Ishikawa (cell line): ENCODE results near the gene TRPM2.

Experiments
- CEBPB ChIP-seq: IDR thresholded peaks from 2 replicates; pipeline ENCODE4 v1.6.1; 2012
- CREB1 ChIP-seq: IDR thresholded peaks from 2 replicates; pipeline ENCODE4 v1.6.1; 2012; ENCODE audit warnings: low read depth
- EGR1 ChIP-seq: IDR thresholded peaks from 2 replicates; pipeline ENCODE4 v1.6.1; 2012
- EP300 ChIP-seq: IDR thresholded peaks from 2 replicates; pipeline ENCODE4 v1.6.1; 2012; ENCODE audit warnings: borderline replicate concordance
- FOXM1 ChIP-seq: IDR thresholded peaks from 2 replicates; pipeline ENCODE4 v1.6.1; 2012; ENCODE audit warnings: low read depth, borderline replicate concordance
- NFIC ChIP-seq: IDR thresholded peaks from 2 replicates; pipeline ENCODE4 v1.6.1; 2012
- RAD21 ChIP-seq: IDR thresholded peaks from 2 replicates; pipeline ENCODE4 v1.6.1; 2012; ENCODE audit warnings: low read depth
- TAF1 ChIP-seq: IDR thresholded peaks from 2 replicates; pipeline ENCODE4 v1.6.1; 2012; ENCODE audit warnings: low read depth, mild to moderate bottlenecking
- TCF12 ChIP-seq: IDR thresholded peaks from 2 replicates; pipeline ENCODE4 v1.6.1; 2012; ENCODE audit warnings: low read depth
- TEAD4 ChIP-seq: IDR thresholded peaks from 2 replicates; pipeline ENCODE4 v1.6.1; 2012
- YY1 ChIP-seq: IDR thresholded peaks from 2 replicates; pipeline ENCODE4 v1.6.1; 2012; ENCODE audit warnings: low read depth
- ZBTB7A ChIP-seq: IDR thresholded peaks from 2 replicates; pipeline ENCODE4 v1.6.1; 2012; ENCODE audit warnings: low read depth
- TF ChIP-seq, protein P1 (sequence below): IDR thresholded peaks from 2 replicates; pipeline ENCODE4 v1.6.1; 2012
- TF ChIP-seq, protein P2 (sequence below): IDR thresholded peaks from 2 replicates; pipeline ENCODE4 v1.6.1; 2012
- TF ChIP-seq, protein P3 (sequence below): IDR thresholded peaks from 2 replicates; pipeline ENCODE4 v1.6.1; 2012; ENCODE audit warnings: low read depth, mild to moderate bottlenecking

The TRPM2 gene

DNA sequence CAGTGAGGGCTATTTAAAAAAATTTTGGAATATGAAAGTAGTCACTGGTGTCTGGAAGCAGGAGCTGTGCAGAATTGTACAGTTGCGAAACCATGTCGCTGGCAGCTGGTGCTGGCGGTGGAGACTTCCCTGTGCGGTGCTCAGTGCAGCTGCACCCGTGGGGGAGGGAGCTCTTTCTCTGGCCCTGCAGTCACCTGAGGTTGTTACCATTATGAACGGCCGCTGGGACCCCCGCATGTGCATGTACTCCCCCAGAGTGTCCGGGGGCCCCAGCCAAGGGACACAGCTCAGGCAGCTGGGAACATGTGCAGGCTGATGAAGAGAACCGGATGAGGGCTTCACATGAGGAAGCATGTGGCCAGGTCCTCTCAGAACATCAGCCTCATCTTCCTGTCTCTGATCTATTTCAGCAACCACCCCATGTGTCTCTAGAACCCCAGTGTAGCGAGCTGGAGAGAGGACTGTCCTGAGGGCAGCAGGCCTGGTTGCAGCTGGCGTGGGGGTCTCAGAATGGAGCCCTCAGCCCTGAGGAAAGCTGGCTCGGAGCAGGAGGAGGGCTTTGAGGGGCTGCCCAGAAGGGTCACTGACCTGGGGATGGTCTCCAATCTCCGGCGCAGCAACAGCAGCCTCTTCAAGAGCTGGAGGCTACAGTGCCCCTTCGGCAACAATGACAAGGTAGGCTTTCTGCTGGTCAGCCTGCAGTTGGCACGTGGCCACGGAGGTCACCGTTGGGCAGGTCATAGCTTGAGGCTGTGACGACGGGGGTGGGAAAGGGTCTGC, at the start of gene TRPM2:
TRPM2 (plus strand) TSS at position 431 of the 780 bp plus-strand sequence; CDS start at position 511, 80 bp downstream.
- TF ChIP-seq CEBPB (peak; percentile 45; the same call in 1 of the 2 replicates), TEAD4 (no peak)

- no peak for TF ChIP-seq ZBTB7A
- TF ChIP-seq, protein P1, sequence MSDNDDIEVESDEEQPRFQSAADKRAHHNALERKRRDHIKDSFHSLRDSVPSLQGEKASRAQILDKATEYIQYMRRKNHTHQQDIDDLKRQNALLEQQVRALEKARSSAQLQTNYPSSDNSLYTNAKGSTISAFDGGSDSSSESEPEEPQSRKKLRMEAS, result no peak
- TF ChIP-seq NFIC, result no peak
- TF ChIP-seq YY1, result no peak
Measured at GRCh38 chr21:44304011-44304616, 49.3 kb upstream of the TRPM2 start.

DNA sequence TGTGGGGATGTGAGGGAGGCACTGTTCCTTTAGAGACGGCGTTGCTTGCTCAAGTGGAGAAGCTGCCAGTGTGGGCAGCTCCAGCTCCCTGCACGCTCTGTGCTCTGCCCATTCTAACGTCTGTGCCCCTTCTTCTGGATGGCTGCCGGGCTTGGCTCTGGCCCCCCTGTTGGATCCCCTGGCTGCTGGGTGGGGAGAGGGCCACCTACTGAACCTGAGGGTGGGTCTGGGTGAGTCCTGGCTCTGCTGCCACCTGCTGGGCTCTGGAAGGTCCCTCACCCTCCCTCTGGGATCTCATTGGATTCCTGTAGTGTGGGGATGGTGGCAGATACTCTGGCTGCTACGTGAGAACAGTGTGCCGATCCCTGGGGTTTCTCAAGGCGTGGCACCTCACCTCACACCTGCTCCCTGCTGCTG, 48.5 kb upstream of the TRPM2 start:
- TF ChIP-seq TAF1, result no peak
- TF ChIP-seq, protein P2, sequence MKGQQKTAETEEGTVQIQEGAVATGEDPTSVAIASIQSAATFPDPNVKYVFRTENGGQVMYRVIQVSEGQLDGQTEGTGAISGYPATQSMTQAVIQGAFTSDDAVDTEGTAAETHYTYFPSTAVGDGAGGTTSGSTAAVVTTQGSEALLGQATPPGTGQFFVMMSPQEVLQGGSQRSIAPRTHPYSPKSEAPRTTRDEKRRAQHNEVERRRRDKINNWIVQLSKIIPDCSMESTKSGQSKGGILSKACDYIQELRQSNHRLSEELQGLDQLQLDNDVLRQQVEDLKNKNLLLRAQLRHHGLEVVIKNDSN, result no peak
- TF ChIP-seq RAD21, result peak; percentile 27; the same call in 1 of the 2 replicates
- TF ChIP-seq EGR1, result no peak

DNA sequence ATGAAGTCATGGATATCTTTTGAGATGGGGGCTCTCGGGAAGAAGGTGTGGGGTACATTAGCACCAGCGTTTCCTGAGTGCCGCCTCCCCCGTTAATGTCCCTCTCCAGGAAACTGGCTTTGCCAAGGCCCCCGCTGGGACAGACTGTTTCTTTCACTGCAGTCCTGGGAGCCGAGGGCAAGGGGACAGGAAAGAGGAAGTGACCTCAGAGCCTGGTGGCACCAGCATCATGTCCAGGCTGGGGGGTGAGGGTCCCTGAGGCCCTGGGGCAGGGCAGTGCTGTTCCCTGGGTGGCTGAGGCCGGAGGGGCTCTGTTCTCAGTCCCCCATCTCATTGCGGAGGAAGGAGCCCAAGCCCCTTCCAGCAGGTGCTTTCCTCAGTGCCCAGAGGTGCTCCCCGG, 47.7 kb upstream of the TRPM2 start:
- no peak for TF ChIP-seq EGR1
- TF ChIP-seq TAF1, result no peak
- TF ChIP-seq, protein P3, sequence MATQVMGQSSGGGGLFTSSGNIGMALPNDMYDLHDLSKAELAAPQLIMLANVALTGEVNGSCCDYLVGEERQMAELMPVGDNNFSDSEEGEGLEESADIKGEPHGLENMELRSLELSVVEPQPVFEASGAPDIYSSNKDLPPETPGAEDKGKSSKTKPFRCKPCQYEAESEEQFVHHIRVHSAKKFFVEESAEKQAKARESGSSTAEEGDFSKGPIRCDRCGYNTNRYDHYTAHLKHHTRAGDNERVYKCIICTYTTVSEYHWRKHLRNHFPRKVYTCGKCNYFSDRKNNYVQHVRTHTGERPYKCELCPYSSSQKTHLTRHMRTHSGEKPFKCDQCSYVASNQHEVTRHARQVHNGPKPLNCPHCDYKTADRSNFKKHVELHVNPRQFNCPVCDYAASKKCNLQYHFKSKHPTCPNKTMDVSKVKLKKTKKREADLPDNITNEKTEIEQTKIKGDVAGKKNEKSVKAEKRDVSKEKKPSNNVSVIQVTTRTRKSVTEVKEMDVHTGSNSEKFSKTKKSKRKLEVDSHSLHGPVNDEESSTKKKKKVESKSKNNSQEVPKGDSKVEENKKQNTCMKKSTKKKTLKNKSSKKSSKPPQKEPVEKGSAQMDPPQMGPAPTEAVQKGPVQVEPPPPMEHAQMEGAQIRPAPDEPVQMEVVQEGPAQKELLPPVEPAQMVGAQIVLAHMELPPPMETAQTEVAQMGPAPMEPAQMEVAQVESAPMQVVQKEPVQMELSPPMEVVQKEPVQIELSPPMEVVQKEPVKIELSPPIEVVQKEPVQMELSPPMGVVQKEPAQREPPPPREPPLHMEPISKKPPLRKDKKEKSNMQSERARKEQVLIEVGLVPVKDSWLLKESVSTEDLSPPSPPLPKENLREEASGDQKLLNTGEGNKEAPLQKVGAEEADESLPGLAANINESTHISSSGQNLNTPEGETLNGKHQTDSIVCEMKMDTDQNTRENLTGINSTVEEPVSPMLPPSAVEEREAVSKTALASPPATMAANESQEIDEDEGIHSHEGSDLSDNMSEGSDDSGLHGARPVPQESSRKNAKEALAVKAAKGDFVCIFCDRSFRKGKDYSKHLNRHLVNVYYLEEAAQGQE, result no peak
- no peak for TF ChIP-seq NFIC
- TF ChIP-seq FOXM1, result no peak
- no peak for TF ChIP-seq EP300

GRCh38 chr21:44306936-44307704, 46.3 kb upstream of the TRPM2 start:
- TF ChIP-seq EP300 (no peak), FOXM1 (no peak), ZBTB7A (no peak), TAF1 (no peak)
- TF ChIP-seq, protein P1, result no peak
- TF ChIP-seq, protein P3, result no peak

DNA sequence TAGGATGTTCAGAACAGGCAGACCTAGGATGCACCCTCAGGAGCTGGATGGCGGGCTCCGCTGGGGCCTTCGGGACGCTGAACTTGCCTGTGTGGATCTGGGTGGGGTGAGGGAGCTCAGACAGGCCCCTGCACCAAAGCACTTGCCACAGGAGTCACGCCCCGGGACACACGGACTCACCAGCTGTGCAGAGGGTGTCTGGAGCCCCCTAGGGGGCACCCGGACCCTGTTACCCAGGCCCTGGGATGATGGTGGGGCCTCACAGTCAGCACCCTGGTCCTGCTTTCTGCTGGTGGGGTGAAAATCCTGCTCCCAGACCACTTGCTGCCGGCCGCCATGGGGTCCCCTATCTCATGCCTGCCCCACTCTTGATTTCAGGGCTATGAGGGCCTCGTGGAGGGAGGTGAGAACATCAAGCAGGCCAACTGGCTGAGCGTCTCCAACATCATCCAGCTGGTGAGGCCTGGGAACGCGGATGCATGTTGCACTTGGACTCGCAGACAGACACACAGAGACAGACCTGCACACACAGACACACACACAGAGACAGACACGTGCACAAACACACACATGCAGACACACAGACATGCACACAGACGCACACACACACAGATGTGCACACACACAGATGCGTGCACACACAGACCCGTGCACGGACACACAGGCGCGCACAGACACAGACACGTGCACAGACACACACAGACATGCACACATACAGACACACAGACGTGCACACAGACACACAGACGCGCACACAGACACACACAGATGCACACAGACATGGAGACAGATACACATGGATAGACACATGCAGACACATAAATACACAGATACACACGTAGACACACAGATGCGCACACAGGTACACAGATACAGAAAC, 42.6 kb upstream of the TRPM2 start:
- TF ChIP-seq, protein P1, result no peak
- no peak for TF ChIP-seq EGR1
- no peak for TF ChIP-seq ZBTB7A
- TF ChIP-seq CREB1, result no peak
- no peak for TF ChIP-seq TEAD4
- no peak for TF ChIP-seq TAF1
- TF ChIP-seq YY1, result no peak
- TF ChIP-seq, protein P2, result no peak
- TF ChIP-seq TCF12, result no peak
- no peak for TF ChIP-seq CEBPB
- TF ChIP-seq, protein P3, result no peak
- no peak for TF ChIP-seq FOXM1
